ENCODE data around the gene CDKN1B. TPM values are rescaled to one million over a fixed set of nuclear protein-coding genes. Genes with fewer than 3 reads are reported as not detected.

The CDKN1B gene
- total RNA-seq, 1 experiment from 2014 or later, result 25.9 TPM

GRCh38 chr12:12757121-12757520, 40.0 kb downstream of the CDKN1B start:
- H3K27ac ChIP-seq (ENCODE audit: low read length), result peak overlapping the region; percentile 60; the same call in 1 of the 2 replicates
- ChIA-PET CTCF (interaction anchor here (0.6 kb wide), 1 partner anchor 455 kb away, joined by 4 read pairs; no protein-coding TSS in a partner anchor), POLR2A (no interaction called here)
- H3K4me3 ChIP-seq (ENCODE audit: low read depth in 2 of 2, low read length in 2 of 2), result no peak overlapping the region
- no peak for DNase-seq (ENCODE audit: low read depth, low spot score)
- in situ Hi-C loops (cut with HindIII; ENCODE audit: low pct_unique_long_range_greater_than_20kb, low sequenced_read_pairs), result no loop called here
- no peaks in the 10 kb centered on the region for H3K27me3 ChIP-seq (ENCODE audit: control insufficient read depth, insufficient read depth, low read length)
- intact Hi-C loops (cut with micrococcal nuclease; ENCODE audit: unreplicated experiment), result no loop called here
- no peak for ATAC-seq
- TF ChIP-seq TCF7L2 (IDR thresholded peaks at IDR 0.05; ENCODE audit: low read depth, low read length) (no peak), POLR2AphosphoS5 (IDR thresholded peaks at IDR 0.05; ENCODE audit: low read depth, low read length) (no peak)
- no peaks in the 10 kb centered on the region for H3K36me3 ChIP-seq (ENCODE audit: control insufficient read depth, insufficient read depth, low read length)
- peaks cover 25% of the 10 kb centered on the region for H3K4me1 ChIP-seq (ENCODE audit: control insufficient read depth, insufficient read depth, low read length)
- no peaks in the 10 kb centered on the region for H3K9me3 ChIP-seq (ENCODE audit: control insufficient read depth, insufficient read depth, low read depth, low read length)
- no TSS peak for BruUV-seq (replicated peaks)

DNA sequence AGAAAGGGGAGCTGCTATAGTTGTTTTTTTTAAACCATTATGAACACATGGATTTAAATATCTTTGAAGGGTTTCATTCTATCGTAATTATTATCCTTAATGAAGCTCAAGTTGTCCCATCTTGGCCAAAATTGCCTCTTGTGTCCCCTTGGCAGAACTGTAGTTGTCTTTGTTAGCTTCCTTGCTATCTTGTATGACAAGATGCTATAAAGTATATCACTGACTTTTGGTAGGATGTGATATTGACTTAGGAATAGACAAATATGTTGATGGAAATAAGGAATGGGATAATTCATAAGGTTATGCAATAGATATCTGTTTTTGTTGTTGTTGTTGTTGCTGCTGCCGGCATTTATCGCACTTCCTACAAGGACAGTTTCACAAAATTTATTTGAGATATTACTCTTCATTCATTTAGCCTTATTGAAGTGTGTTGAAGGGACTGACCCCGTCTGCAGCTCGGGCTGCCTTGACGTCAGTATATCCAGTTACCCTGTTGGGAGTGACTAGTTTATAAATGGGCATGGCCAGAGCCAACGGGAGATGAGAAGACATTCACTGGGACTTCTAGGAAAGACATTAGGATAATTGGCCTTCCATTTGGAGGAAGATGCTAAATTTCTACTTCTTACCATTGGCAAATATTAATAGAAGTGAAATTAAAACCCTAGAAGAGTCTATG, 42.2 kb downstream of the CDKN1B start:
- Histone ChIP-seq H3K9me3 (ENCODE audit: control insufficient read depth, insufficient read depth, low read depth, low read length) (no peaks in the 10 kb centered on the region), H3K27me3 (ENCODE audit: control insufficient read depth, insufficient read depth, low read length) (no peaks in the 10 kb centered on the region), H3K4me1 (ENCODE audit: control insufficient read depth, insufficient read depth, low read length) (peaks cover 25% of the 10 kb centered on the region), H3K27ac (ENCODE audit: low read length) (peak overlapping the region; percentile 94), H3K36me3 (ENCODE audit: control insufficient read depth, insufficient read depth, low read length) (no peaks in the 10 kb centered on the region), H3K4me3 (ENCODE audit: low read depth in 2 of 2, low read length in 2 of 2) (peak overlapping the region; percentile 19 to 43; a peak in 3 of 4 replicates)
- intact Hi-C loops (cut with micrococcal nuclease; ENCODE audit: unreplicated experiment) (no loop called here), in situ Hi-C loops (cut with HindIII; ENCODE audit: low pct_unique_long_range_greater_than_20kb, low sequenced_read_pairs) (no loop called here)
- CTCF ChIA-PET, result interaction anchor here (0.5 to 0.6 kb wide), 2 partner anchors 719 to 1111 kb away, joined by 3 to 4 read pairs; no protein-coding TSS in a partner anchor
- ATAC-seq (peak; percentile 62), DNase-seq (ENCODE audit: low read depth, low spot score) (peak; percentile 54)
- BruUV-seq (replicated peaks), result no TSS peak
- TF ChIP-seq CTCF (IDR thresholded peaks at IDR 0.05) (no peak), TCF7L2 (IDR thresholded peaks at IDR 0.05; ENCODE audit: low read depth, low read length) (no peak)
- POLR2A ChIA-PET, result interaction anchor here (0.8 kb wide), 1 partner anchor 17 kb away, joined by 22 read pairs; no protein-coding TSS in a partner anchor

- no peaks in the 10 kb centered on the region; the same call in 1 of the 2 replicates for H3K9me3 ChIP-seq (ENCODE audit: control insufficient read depth, insufficient read depth, low read depth, low read length)
- no peak overlapping the region for H3K4me3 ChIP-seq (ENCODE audit: low read depth in 2 of 2, low read length in 2 of 2)
- no peak overlapping the region for H3K27ac ChIP-seq (ENCODE audit: low read length)
- in situ Hi-C loops (cut with HindIII; ENCODE audit: low pct_unique_long_range_greater_than_20kb, low sequenced_read_pairs), result no loop called here
- TF ChIP-seq TCF7L2 (IDR thresholded peaks at IDR 0.05; ENCODE audit: low read depth, low read length) (no peak), SIN3A (IDR thresholded peaks at IDR 0.05; ENCODE audit: borderline replicate concordance, insufficient read depth, low read depth, low read length) (no peak)
- TF ChIP-seq, protein P1, sequence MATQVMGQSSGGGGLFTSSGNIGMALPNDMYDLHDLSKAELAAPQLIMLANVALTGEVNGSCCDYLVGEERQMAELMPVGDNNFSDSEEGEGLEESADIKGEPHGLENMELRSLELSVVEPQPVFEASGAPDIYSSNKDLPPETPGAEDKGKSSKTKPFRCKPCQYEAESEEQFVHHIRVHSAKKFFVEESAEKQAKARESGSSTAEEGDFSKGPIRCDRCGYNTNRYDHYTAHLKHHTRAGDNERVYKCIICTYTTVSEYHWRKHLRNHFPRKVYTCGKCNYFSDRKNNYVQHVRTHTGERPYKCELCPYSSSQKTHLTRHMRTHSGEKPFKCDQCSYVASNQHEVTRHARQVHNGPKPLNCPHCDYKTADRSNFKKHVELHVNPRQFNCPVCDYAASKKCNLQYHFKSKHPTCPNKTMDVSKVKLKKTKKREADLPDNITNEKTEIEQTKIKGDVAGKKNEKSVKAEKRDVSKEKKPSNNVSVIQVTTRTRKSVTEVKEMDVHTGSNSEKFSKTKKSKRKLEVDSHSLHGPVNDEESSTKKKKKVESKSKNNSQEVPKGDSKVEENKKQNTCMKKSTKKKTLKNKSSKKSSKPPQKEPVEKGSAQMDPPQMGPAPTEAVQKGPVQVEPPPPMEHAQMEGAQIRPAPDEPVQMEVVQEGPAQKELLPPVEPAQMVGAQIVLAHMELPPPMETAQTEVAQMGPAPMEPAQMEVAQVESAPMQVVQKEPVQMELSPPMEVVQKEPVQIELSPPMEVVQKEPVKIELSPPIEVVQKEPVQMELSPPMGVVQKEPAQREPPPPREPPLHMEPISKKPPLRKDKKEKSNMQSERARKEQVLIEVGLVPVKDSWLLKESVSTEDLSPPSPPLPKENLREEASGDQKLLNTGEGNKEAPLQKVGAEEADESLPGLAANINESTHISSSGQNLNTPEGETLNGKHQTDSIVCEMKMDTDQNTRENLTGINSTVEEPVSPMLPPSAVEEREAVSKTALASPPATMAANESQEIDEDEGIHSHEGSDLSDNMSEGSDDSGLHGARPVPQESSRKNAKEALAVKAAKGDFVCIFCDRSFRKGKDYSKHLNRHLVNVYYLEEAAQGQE (IDR thresholded peaks at IDR 0.05; ENCODE audit: insufficient read depth in 1 of 2, low read depth in 2 of 2, low read length in 1 of 2), result no peak
- ATAC-seq, result no peak
- H3K36me3 ChIP-seq (ENCODE audit: control insufficient read depth, insufficient read depth, low read length), result no peaks in the 10 kb centered on the region
- H3K4me1 ChIP-seq (ENCODE audit: control insufficient read depth, insufficient read depth, low read length), result peaks cover 2% of the 10 kb centered on the region; the same call in 1 of the 2 replicates
- ChIA-PET POLR2A (no interaction called here), CTCF (no interaction called here)
- no peak for DNase-seq (ENCODE audit: low read depth, low spot score)
- H3K27me3 ChIP-seq (ENCODE audit: control insufficient read depth, insufficient read depth, low read length), result no peaks in the 10 kb centered on the region
- no TSS peak for BruUV-seq (replicated peaks)
- intact Hi-C loops (cut with micrococcal nuclease; ENCODE audit: unreplicated experiment), result no loop called here
Observed at GRCh38 chr12:12764824-12765223, 47.7 kb downstream of the CDKN1B start.
